ENCODE results near the gene MED22.

MED22 gene

GRCh38 chr9:133387680-133388079, 39.7 kb upstream of the MED22 start:
- Histone ChIP-seq H3K9me3 (ENCODE audit: control insufficient read depth in 2 of 2, low read length in 2 of 2) (no peaks in the 10 kb centered on the region), H3K27me3 (ENCODE audit: control insufficient read depth in 2 of 2, insufficient read depth in 2 of 2, low read length in 2 of 2) (no peaks in the 10 kb centered on the region), H3K36me3 (ENCODE audit: control insufficient read depth in 2 of 2, insufficient read depth in 2 of 2, low read length in 2 of 2) (no peaks in the 10 kb centered on the region), H3K27ac (ENCODE audit: low read depth in 2 of 2, low read length in 2 of 2) (no peak overlapping the region), H3K9ac (ENCODE audit: low read depth in 1 of 2, low read length in 2 of 2) (no peak overlapping the region), H3K4me1 (ENCODE audit: control insufficient read depth in 2 of 2, insufficient read depth in 2 of 2, low read length in 2 of 2) (no peaks in the 10 kb centered on the region), H3K4me3 (ENCODE audit: low read length in 2 of 2) (no peak overlapping the region)

GRCh38 chr9:133386338-133386737, 38.4 kb upstream of the MED22 start:
- no peaks in the 10 kb centered on the region for H3K4me1 ChIP-seq (ENCODE audit: control insufficient read depth in 2 of 2, insufficient read depth in 2 of 2, low read length in 2 of 2)
- no peak overlapping the region for H3K9ac ChIP-seq (ENCODE audit: low read depth in 1 of 2, low read length in 2 of 2)
- no peaks in the 10 kb centered on the region for H3K36me3 ChIP-seq (ENCODE audit: control insufficient read depth in 2 of 2, insufficient read depth in 2 of 2, low read length in 2 of 2)
- no peak overlapping the region for H3K4me3 ChIP-seq (ENCODE audit: low read length in 2 of 2)
- H3K27ac ChIP-seq (ENCODE audit: low read depth in 2 of 2, low read length in 2 of 2): no peak overlapping the region
- H3K27me3 ChIP-seq (ENCODE audit: control insufficient read depth in 2 of 2, insufficient read depth in 2 of 2, low read length in 2 of 2): no peaks in the 10 kb centered on the region
- no peaks in the 10 kb centered on the region for H3K9me3 ChIP-seq (ENCODE audit: control insufficient read depth in 2 of 2, low read length in 2 of 2)

GRCh38 chr9:133385452-133385851, 37.5 kb upstream of the MED22 start:
- H3K4me1 ChIP-seq (ENCODE audit: control insufficient read depth in 2 of 2, insufficient read depth in 2 of 2, low read length in 2 of 2): no peaks in the 10 kb centered on the region
- no peaks in the 10 kb centered on the region for H3K27me3 ChIP-seq (ENCODE audit: control insufficient read depth in 2 of 2, insufficient read depth in 2 of 2, low read length in 2 of 2)
- no peaks in the 10 kb centered on the region for H3K36me3 ChIP-seq (ENCODE audit: control insufficient read depth in 2 of 2, insufficient read depth in 2 of 2, low read length in 2 of 2)
- no peak overlapping the region for H3K9ac ChIP-seq (ENCODE audit: low read depth in 1 of 2, low read length in 2 of 2)
- no peak overlapping the region for H3K27ac ChIP-seq (ENCODE audit: low read depth in 2 of 2, low read length in 2 of 2)
- no peak overlapping the region for H3K4me3 ChIP-seq (ENCODE audit: low read length in 2 of 2)
- no peaks in the 10 kb centered on the region for H3K9me3 ChIP-seq (ENCODE audit: control insufficient read depth in 2 of 2, low read length in 2 of 2)

- Histone ChIP-seq H3K36me3 (ENCODE audit: control insufficient read depth in 2 of 2, insufficient read depth in 2 of 2, low read length in 2 of 2) (no peaks in the 10 kb centered on the region), H3K9ac (ENCODE audit: low read depth in 1 of 2, low read length in 2 of 2) (no peak overlapping the region), H3K4me3 (ENCODE audit: low read length in 2 of 2) (no peak overlapping the region), H3K27ac (ENCODE audit: low read depth in 2 of 2, low read length in 2 of 2) (no peak overlapping the region), H3K27me3 (ENCODE audit: control insufficient read depth in 2 of 2, insufficient read depth in 2 of 2, low read length in 2 of 2) (no peaks in the 10 kb centered on the region), H3K4me1 (ENCODE audit: control insufficient read depth in 2 of 2, insufficient read depth in 2 of 2, low read length in 2 of 2) (no peaks in the 10 kb centered on the region), H3K9me3 (ENCODE audit: control insufficient read depth in 2 of 2, low read length in 2 of 2) (no peaks in the 10 kb centered on the region)
These were observed 36.9 kb upstream of the MED22 start for GRCh38 chr9:133384736-133385321.

- Histone ChIP-seq H3K27me3 (ENCODE audit: control insufficient read depth in 2 of 2, insufficient read depth in 2 of 2, low read length in 2 of 2) (no peaks in the 10 kb centered on the region), H3K27ac (ENCODE audit: low read depth in 2 of 2, low read length in 2 of 2) (no peak overlapping the region), H3K9ac (ENCODE audit: low read depth in 1 of 2, low read length in 2 of 2) (no peak overlapping the region), H3K36me3 (ENCODE audit: control insufficient read depth in 2 of 2, insufficient read depth in 2 of 2, low read length in 2 of 2) (no peaks in the 10 kb centered on the region), H3K4me3 (ENCODE audit: low read length in 2 of 2) (no peak overlapping the region), H3K9me3 (ENCODE audit: control insufficient read depth in 2 of 2, low read length in 2 of 2) (no peaks in the 10 kb centered on the region), H3K4me1 (ENCODE audit: control insufficient read depth in 2 of 2, insufficient read depth in 2 of 2, low read length in 2 of 2) (no peaks in the 10 kb centered on the region)
These were observed 35.5 kb upstream of the MED22 start for GRCh38 chr9:133383438-133383837.

- Histone ChIP-seq H3K27ac (ENCODE audit: low read depth in 2 of 2, low read length in 2 of 2) (no peak overlapping the region), H3K36me3 (ENCODE audit: control insufficient read depth in 2 of 2, insufficient read depth in 2 of 2, low read length in 2 of 2) (no peaks in the 10 kb centered on the region), H3K4me3 (ENCODE audit: low read length in 2 of 2) (no peak overlapping the region), H3K4me1 (ENCODE audit: control insufficient read depth in 2 of 2, insufficient read depth in 2 of 2, low read length in 2 of 2) (no peaks in the 10 kb centered on the region), H3K27me3 (ENCODE audit: control insufficient read depth in 2 of 2, insufficient read depth in 2 of 2, low read length in 2 of 2) (no peaks in the 10 kb centered on the region), H3K9ac (ENCODE audit: low read depth in 1 of 2, low read length in 2 of 2) (no peak overlapping the region), H3K9me3 (ENCODE audit: control insufficient read depth in 2 of 2, low read length in 2 of 2) (no peaks in the 10 kb centered on the region)
These were observed 34.7 kb upstream of the MED22 start for GRCh38 chr9:133382507-133383141.

GRCh38 chr9:133380734-133381133, 32.8 kb upstream of the MED22 start:
- Histone ChIP-seq H3K4me3 (ENCODE audit: low read length in 2 of 2) (no peak overlapping the region), H3K9me3 (ENCODE audit: control insufficient read depth in 2 of 2, low read length in 2 of 2) (no peaks in the 10 kb centered on the region), H3K36me3 (ENCODE audit: control insufficient read depth in 2 of 2, insufficient read depth in 2 of 2, low read length in 2 of 2) (no peaks in the 10 kb centered on the region), H3K27ac (ENCODE audit: low read depth in 2 of 2, low read length in 2 of 2) (no peak overlapping the region), H3K4me1 (ENCODE audit: control insufficient read depth in 2 of 2, insufficient read depth in 2 of 2, low read length in 2 of 2) (peaks cover 0 to 5% of the 10 kb centered on the region in 2 donors), H3K9ac (ENCODE audit: low read depth in 1 of 2, low read length in 2 of 2) (no peak overlapping the region), H3K27me3 (ENCODE audit: control insufficient read depth in 2 of 2, insufficient read depth in 2 of 2, low read length in 2 of 2) (no peaks in the 10 kb centered on the region)

- H3K27ac ChIP-seq (ENCODE audit: low read depth in 2 of 2, low read length in 2 of 2): no peak overlapping the region
- H3K9ac ChIP-seq (ENCODE audit: low read depth in 1 of 2, low read length in 2 of 2): no peak overlapping the region
These were observed 31.5 kb upstream of the MED22 start for GRCh38 chr9:133379153-133380086.

GRCh38 chr9:133378408-133378962, 30.6 kb upstream of the MED22 start:
- Histone ChIP-seq H3K9me3 (ENCODE audit: control insufficient read depth in 2 of 2, low read length in 2 of 2) (no peaks in the 10 kb centered on the region), H3K9ac (ENCODE audit: low read depth in 1 of 2, low read length in 2 of 2) (no peak overlapping the region), H3K27me3 (ENCODE audit: control insufficient read depth in 2 of 2, insufficient read depth in 2 of 2, low read length in 2 of 2) (no peaks in the 10 kb centered on the region), H3K36me3 (ENCODE audit: control insufficient read depth in 2 of 2, insufficient read depth in 2 of 2, low read length in 2 of 2) (no peaks in the 10 kb centered on the region), H3K27ac (ENCODE audit: low read depth in 2 of 2, low read length in 2 of 2) (no peak overlapping the region), H3K4me1 (ENCODE audit: control insufficient read depth in 2 of 2, insufficient read depth in 2 of 2, low read length in 2 of 2) (peaks cover 5 to 6% of the 10 kb centered on the region in 2 donors), H3K4me3 (ENCODE audit: low read length in 2 of 2) (no peak overlapping the region)

More at GRCh38 chr9:133379153-133380086, 31.5 kb upstream of the MED22 start:
- no peaks in the 10 kb centered on the region for H3K27me3 ChIP-seq (ENCODE audit: control insufficient read depth in 2 of 2, insufficient read depth in 2 of 2, low read length in 2 of 2)
- no peaks in the 10 kb centered on the region for H3K36me3 ChIP-seq (ENCODE audit: control insufficient read depth in 2 of 2, insufficient read depth in 2 of 2, low read length in 2 of 2)
- peaks cover 5 to 6% of the 10 kb centered on the region in 2 donors for H3K4me1 ChIP-seq (ENCODE audit: control insufficient read depth in 2 of 2, insufficient read depth in 2 of 2, low read length in 2 of 2)
- no peak overlapping the region for H3K4me3 ChIP-seq (ENCODE audit: low read length in 2 of 2)
- no peaks in the 10 kb centered on the region for H3K9me3 ChIP-seq (ENCODE audit: control insufficient read depth in 2 of 2, low read length in 2 of 2)

- peaks cover 7 to 8% of the 10 kb centered on the region in 2 donors for H3K4me1 ChIP-seq (ENCODE audit: control insufficient read depth in 2 of 2, insufficient read depth in 2 of 2, low read length in 2 of 2)
- no peak overlapping the region for H3K27ac ChIP-seq (ENCODE audit: low read depth in 2 of 2, low read length in 2 of 2)
- H3K4me3 ChIP-seq (ENCODE audit: low read length in 2 of 2): no peak overlapping the region
- peaks cover 1 to 4% of the 10 kb centered on the region in 2 donors for H3K36me3 ChIP-seq (ENCODE audit: control insufficient read depth in 2 of 2, insufficient read depth in 2 of 2, low read length in 2 of 2)
- no peaks in the 10 kb centered on the region for H3K9me3 ChIP-seq (ENCODE audit: control insufficient read depth in 2 of 2, low read length in 2 of 2)
- H3K9ac ChIP-seq (ENCODE audit: low read depth in 1 of 2, low read length in 2 of 2): no peak overlapping the region
- no peaks in the 10 kb centered on the region for H3K27me3 ChIP-seq (ENCODE audit: control insufficient read depth in 2 of 2, insufficient read depth in 2 of 2, low read length in 2 of 2)
These were observed 29.8 kb upstream of the MED22 start for GRCh38 chr9:133377721-133378216.
